Measurements from ENCODE around the gene LRCH1.

GRCh38 chr13:46672338-46673090 lies 119.5 kb downstream of the LRCH1 start:
- TF ChIP-seq AFF4 (CRISPR knock-in tag; IDR thresholded peaks at IDR 0.05; ENCODE audit: borderline replicate concordance) (no peak), NR2C2 (CRISPR knock-in tag; IDR thresholded peaks at IDR 0.05) (no peak), ZMAT4 (CRISPR knock-in tag; IDR thresholded peaks at IDR 0.05) (no peak), CBFB (CRISPR knock-in tag; IDR thresholded peaks at IDR 0.05; ENCODE audit: low read depth) (no peak), NR1H2 (CRISPR knock-in tag; IDR thresholded peaks at IDR 0.05) (no peak), OVOL2 (CRISPR knock-in tag; IDR thresholded peaks at IDR 0.05; ENCODE audit: borderline replicate concordance) (no peak), ZNF121 (CRISPR knock-in tag; IDR thresholded peaks at IDR 0.05) (no peak), SP1 (CRISPR knock-in tag; conservative IDR thresholded peaks at IDR 0.05) (no peak), NR3C1 (CRISPR knock-in tag; conservative IDR thresholded peaks at IDR 0.05; ENCODE audit: low read depth) (no peak), MAX (CRISPR knock-in tag; IDR thresholded peaks at IDR 0.05) (no peak), SOX15 (CRISPR knock-in tag; IDR thresholded peaks at IDR 0.05) (no peak)
- TF ChIP-seq, protein P1, sequence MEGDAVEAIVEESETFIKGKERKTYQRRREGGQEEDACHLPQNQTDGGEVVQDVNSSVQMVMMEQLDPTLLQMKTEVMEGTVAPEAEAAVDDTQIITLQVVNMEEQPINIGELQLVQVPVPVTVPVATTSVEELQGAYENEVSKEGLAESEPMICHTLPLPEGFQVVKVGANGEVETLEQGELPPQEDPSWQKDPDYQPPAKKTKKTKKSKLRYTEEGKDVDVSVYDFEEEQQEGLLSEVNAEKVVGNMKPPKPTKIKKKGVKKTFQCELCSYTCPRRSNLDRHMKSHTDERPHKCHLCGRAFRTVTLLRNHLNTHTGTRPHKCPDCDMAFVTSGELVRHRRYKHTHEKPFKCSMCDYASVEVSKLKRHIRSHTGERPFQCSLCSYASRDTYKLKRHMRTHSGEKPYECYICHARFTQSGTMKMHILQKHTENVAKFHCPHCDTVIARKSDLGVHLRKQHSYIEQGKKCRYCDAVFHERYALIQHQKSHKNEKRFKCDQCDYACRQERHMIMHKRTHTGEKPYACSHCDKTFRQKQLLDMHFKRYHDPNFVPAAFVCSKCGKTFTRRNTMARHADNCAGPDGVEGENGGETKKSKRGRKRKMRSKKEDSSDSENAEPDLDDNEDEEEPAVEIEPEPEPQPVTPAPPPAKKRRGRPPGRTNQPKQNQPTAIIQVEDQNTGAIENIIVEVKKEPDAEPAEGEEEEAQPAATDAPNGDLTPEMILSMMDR (IDR thresholded peaks at IDR 0.05), result no peak
